Measurements from ENCODE around the gene LRRC31. TPM values are rescaled to one million over a fixed set of nuclear protein-coding genes. Genes with fewer than 3 reads are reported as not detected.

The LRRC31 gene
- total RNA-seq, 1 donor from 2014 or later = 0.07 TPM

DNA sequence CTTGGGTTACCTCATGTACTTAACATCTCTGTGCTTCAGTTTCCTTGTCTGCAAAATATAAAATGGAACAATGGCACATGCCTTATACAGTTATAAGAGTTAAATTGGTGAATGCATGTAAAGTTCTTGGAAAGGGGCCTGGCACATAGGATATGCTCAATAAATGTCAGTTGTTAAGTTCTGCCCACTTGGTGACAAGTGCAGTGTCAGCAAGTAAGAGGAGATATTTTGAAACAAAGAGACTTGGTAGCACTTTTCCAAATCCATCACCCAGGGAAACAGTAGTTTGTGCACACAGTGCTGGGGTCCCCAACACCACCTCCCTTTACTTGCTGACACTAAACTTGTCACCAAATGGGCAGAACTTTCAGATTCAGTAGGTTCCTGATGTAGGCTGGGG is 19.1 kb downstream of the LRRC31 start:
- Mint-ChIP-seq H3K27me3 (ENCODE audit: low read depth) (peaks cover 18% of the 10 kb centered on the region), H3K27ac (no peak overlapping the region), H3K4me1 (ENCODE audit: low read depth) (no peaks in the 10 kb centered on the region), H3K36me3 (ENCODE audit: low read depth) (no peaks in the 10 kb centered on the region), H3K4me3 (ENCODE audit: low read depth) (no peak overlapping the region), H3K9me3 (no peaks in the 10 kb centered on the region)
- DNase-seq (ENCODE audit: low spot score) = no peak
- intact Hi-C loops (cut with micrococcal nuclease) = no loop called here

DNA sequence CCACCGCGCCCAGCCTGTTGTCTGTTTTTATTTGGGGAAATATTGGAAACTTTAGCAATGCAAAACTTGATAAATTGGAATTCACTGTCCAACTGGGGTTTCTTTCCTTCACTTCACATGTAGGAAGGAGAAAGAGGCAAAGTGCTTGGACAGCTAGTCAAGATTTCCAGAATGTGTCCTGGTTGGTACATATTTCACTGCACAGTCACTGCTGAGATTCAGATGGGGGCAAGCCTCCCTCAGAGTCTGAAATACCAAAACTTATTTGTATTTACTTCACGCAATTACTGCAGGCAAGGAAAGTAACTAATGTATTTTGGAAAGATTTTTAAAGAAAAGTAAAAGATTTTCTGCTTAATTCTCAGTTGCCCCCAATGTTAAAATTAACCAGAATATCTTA is 21.0 kb downstream of the LRRC31 start:
- H3K4me3 Mint-ChIP-seq (ENCODE audit: low read depth) = no peak overlapping the region
- intact Hi-C loops (cut with micrococcal nuclease) = no loop called here
- DNase-seq (ENCODE audit: low spot score) = no peak
- H3K4me1 Mint-ChIP-seq (ENCODE audit: low read depth) = no peaks in the 10 kb centered on the region
- H3K27me3 Mint-ChIP-seq (ENCODE audit: low read depth) = peaks cover 17% of the 10 kb centered on the region
- H3K27ac Mint-ChIP-seq = no peak overlapping the region
- no peaks in the 10 kb centered on the region for H3K36me3 Mint-ChIP-seq (ENCODE audit: low read depth)
- no peaks in the 10 kb centered on the region for H3K9me3 Mint-ChIP-seq

DNA sequence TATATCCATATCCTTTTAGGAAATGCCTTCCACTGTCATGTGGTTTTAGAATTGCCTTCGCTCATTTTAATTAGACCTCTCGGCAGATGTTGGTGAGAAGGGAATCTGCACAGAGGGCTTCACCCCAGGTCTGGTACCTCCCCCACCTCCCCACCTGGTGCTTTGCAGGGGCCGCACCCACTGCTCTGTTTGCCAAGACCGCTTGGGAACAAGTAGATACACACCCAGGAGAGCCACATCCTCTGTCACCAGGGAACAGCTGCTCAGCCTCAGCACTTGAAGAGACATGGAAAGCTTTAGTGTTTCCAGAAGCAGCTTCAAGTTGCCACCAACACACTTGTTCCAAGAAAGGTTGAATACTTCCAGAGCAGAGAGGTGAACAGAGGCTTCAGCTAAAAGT is 21.8 kb downstream of the LRRC31 start:
- no peaks in the 10 kb centered on the region for H3K36me3 Mint-ChIP-seq (ENCODE audit: low read depth)
- H3K4me1 Mint-ChIP-seq (ENCODE audit: low read depth) = no peaks in the 10 kb centered on the region
- H3K27ac Mint-ChIP-seq = no peak overlapping the region
- intact Hi-C loops (cut with micrococcal nuclease) = no loop called here
- DNase-seq (ENCODE audit: low spot score) = no peak
- H3K27me3 Mint-ChIP-seq (ENCODE audit: low read depth) = peaks cover 20% of the 10 kb centered on the region
- no peaks in the 10 kb centered on the region for H3K9me3 Mint-ChIP-seq
- no peak overlapping the region for H3K4me3 Mint-ChIP-seq (ENCODE audit: low read depth)

DNA sequence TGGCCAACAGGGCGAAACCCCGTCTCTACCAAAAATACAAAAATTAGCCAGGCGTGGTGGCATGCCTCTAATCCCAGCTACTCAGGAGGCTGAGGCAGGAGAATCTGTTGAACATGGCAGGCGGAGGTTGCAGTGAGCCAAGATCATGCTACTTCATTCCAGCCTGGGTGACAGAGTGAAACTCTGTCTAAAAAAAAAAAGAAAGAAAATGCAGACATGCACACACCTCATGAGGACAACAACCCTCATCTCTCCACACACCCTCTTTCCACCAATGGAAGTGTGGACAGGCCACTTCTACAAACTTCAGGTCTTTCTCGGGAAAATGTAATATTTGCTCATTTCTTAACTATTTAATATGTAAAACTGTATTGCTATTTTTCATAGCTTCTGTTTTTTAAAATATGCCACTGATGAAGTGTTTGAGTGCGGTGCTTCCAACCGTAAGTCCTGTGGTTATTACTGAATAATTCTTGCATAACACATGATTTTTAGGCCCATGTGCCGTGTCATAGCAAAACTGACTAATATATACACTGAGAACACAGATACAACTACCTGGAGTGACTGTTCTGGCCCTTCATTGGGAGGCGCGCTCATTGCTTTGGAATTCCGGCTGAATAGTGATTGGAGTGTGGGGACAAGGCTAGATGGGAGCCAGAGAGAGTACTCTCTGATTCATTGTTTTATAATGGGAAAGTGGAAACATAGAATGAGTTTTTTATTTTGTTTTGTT is 23.1 kb downstream of the LRRC31 start:
- intact Hi-C loops (cut with micrococcal nuclease) = no loop called here
- Mint-ChIP-seq H3K4me3 (ENCODE audit: low read depth) (no peak overlapping the region), H3K27ac (no peak overlapping the region), H3K4me1 (ENCODE audit: low read depth) (no peaks in the 10 kb centered on the region), H3K9me3 (no peaks in the 10 kb centered on the region), H3K36me3 (ENCODE audit: low read depth) (no peaks in the 10 kb centered on the region), H3K27me3 (ENCODE audit: low read depth) (peaks cover 22% of the 10 kb centered on the region)
- DNase-seq (ENCODE audit: low spot score) = no peak

DNA sequence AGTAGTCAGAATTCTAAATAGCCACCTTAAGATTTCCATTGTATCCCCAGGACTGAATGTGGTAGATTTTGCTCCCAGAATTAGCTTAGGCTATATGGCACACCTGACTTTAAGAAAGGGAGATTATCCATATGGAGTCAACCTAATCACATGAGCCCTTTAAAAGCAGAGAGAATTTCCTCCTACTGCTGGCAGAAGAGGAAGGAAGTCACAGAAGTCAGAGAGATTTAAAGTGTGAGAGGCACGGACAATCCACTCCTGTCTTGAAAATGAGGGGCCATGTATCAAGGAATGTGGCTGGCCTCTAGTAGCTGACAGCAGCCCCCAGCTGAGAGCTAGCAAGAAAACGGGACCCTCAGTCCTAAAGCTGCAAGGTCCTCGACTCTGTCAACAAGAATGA is 26.8 kb downstream of the LRRC31 start:
- Mint-ChIP-seq H3K27me3 (ENCODE audit: low read depth) (peaks cover 29% of the 10 kb centered on the region), H3K9me3 (no peaks in the 10 kb centered on the region), H3K4me1 (ENCODE audit: low read depth) (no peaks in the 10 kb centered on the region), H3K27ac (no peak overlapping the region), H3K36me3 (ENCODE audit: low read depth) (no peaks in the 10 kb centered on the region), H3K4me3 (ENCODE audit: low read depth) (no peak overlapping the region)
- intact Hi-C loops (cut with micrococcal nuclease) = no loop called here
- DNase-seq (ENCODE audit: low spot score) = no peak

DNA sequence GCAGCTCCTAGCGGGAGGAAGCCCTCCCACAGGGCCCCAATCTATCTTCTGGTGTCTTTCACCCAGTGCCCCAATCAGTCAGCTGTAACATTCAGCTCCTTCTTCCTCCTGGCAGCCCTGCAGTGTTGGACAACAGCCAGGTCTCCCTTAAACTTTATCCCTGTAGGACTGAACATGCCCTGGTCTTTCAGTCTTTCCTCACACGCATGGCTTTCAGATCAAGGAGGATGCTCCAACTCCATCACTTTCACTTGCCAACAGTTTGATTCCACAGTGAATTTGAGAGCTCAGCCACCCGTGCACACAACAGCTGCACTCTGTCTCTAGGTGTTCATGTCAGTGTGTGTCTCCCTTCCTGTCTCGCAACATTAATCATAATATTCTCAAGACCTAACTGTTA is 28.6 kb downstream of the LRRC31 start:
- no peaks in the 10 kb centered on the region for H3K9me3 Mint-ChIP-seq
- peaks cover 29% of the 10 kb centered on the region for H3K27me3 Mint-ChIP-seq (ENCODE audit: low read depth)
- H3K36me3 Mint-ChIP-seq (ENCODE audit: low read depth) = no peaks in the 10 kb centered on the region
- no peak overlapping the region for H3K27ac Mint-ChIP-seq
- intact Hi-C loops (cut with micrococcal nuclease) = no loop called here
- H3K4me1 Mint-ChIP-seq (ENCODE audit: low read depth) = no peaks in the 10 kb centered on the region
- no peak overlapping the region for H3K4me3 Mint-ChIP-seq (ENCODE audit: low read depth)
- no peak for DNase-seq (ENCODE audit: low spot score)

DNA sequence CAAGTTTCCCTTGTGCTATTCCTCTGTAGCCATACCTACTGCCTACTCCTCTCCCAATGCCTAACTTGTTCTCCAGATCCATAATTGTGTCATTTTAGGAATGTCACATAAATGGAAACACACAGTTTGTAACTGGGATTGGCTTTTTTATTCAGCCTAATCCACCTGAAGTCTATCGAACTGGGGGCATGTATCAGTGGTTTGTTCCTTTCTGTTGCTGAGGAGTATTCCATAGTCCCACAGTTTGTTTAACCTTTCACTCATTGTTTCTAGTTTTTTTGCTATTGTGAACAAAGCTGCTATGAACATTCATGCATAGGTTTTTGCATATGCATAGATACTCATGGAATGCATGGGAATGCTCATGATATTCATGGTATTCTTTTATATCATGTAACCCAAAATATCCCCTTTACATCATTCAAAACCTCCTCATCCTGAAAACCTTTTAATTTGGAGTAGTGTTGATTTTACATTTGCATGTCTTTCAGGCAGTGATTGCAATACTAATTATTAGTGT is 31.2 kb downstream of the LRRC31 start:
- intact Hi-C loops (cut with micrococcal nuclease) = no loop called here
- Mint-ChIP-seq H3K4me3 (ENCODE audit: low read depth) (no peak overlapping the region), H3K9me3 (no peaks in the 10 kb centered on the region), H3K36me3 (ENCODE audit: low read depth) (no peaks in the 10 kb centered on the region), H3K4me1 (ENCODE audit: low read depth) (no peaks in the 10 kb centered on the region), H3K27me3 (ENCODE audit: low read depth) (peaks cover 22% of the 10 kb centered on the region), H3K27ac (no peak overlapping the region)
- no peak for DNase-seq (ENCODE audit: low spot score)

DNA sequence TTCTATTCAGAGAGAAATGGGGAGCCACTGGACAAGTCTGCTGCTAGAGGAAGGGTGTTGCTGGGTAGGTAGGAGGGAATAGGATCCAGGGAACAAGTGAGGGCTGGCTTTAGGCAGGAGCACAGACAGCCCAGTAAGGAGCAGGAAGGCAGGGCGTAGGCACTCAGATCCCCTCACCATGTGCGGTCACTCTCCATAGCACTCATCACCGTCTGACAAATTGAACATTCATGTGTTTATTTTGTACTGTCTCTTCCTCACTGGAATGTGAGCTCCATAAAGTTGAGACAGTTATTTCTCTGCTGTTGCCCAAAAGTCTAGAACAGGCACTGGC is 32.8 kb downstream of the LRRC31 start:
- Mint-ChIP-seq H3K4me3 (ENCODE audit: low read depth) (no peak overlapping the region), H3K36me3 (ENCODE audit: low read depth) (no peaks in the 10 kb centered on the region), H3K27ac (no peak overlapping the region), H3K27me3 (ENCODE audit: low read depth) (peaks cover 19% of the 10 kb centered on the region), H3K9me3 (no peaks in the 10 kb centered on the region), H3K4me1 (ENCODE audit: low read depth) (no peaks in the 10 kb centered on the region)
- DNase-seq (ENCODE audit: low spot score) = no peak
- intact Hi-C loops (cut with micrococcal nuclease) = no loop called here

DNA sequence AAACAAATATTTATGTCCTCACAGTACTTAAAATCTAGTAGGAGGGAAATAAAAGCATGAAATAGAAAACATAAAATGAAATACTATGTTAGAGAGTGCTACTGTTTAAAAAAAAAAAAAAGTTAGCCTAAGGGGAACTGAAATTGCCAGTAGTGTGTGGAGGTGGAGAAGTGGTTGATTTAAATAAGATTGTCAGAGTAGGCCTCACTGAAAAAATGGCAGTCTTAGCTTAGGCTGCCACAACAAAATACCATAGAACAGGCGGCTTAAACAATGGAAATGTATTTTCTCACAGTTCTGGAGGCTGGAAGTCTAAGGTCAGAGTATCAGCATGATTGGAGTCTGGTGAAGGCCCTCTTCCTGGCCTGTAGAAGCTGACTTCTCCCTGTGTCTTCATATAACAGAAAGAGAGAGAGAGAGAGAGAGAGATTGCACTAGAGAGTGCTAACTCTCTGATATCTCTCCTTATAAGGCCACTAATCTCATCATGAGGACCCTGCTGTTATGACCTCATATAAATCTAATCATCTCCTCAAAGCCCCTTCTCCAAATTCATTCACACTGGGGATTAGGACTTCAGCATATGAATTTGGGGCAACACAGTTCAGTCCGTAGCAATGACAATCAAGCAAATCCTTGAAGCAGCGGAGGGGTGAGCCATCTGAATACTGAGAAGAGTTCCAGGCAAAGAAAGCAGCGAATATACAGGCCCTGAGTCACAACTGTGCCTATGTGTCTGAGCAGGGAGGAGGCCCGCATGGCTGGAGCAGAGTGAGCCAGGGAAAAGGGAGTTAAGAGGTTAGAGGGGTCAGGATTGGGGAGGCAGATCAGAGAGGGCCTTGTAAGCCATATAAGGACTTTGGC is 33.4 kb downstream of the LRRC31 start:
- Mint-ChIP-seq H3K27me3 (ENCODE audit: low read depth) (peaks cover 15% of the 10 kb centered on the region), H3K27ac (no peak overlapping the region), H3K4me1 (ENCODE audit: low read depth) (no peaks in the 10 kb centered on the region)

DNA sequence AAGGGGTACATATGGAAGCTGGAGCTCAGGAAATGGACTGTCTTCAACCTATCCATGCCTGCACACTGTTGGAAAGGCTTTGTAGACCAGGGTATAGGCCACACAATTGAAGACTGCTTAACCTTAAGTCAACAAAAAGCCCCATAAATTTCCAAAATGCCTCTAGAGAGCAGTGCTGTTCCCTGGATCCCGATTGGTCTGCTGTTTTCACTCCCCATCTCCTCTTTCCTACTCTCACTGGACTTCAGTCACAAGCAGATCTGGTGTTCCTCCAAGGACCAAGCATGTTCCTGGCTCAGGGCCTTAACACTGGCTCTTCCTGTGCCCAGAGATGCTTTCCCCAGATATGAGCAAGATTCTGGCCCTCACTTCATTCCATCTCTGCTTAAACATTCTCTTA is 34.2 kb downstream of the LRRC31 start:
- Mint-ChIP-seq H3K4me1 (ENCODE audit: low read depth) (no peaks in the 10 kb centered on the region), H3K27ac (no peak overlapping the region), H3K36me3 (ENCODE audit: low read depth) (no peaks in the 10 kb centered on the region), H3K27me3 (ENCODE audit: low read depth) (peaks cover 10% of the 10 kb centered on the region), H3K4me3 (ENCODE audit: low read depth) (no peak overlapping the region), H3K9me3 (no peaks in the 10 kb centered on the region)
- DNase-seq (ENCODE audit: low spot score) = no peak
- intact Hi-C loops (cut with micrococcal nuclease) = no loop called here

More for the DNA sequence above, 33.4 kb downstream of the LRRC31 start:
- intact Hi-C loops (cut with micrococcal nuclease) = no loop called here
- Mint-ChIP-seq H3K9me3 (no peaks in the 10 kb centered on the region), H3K4me3 (ENCODE audit: low read depth) (no peak overlapping the region), H3K36me3 (ENCODE audit: low read depth) (no peaks in the 10 kb centered on the region)
- no peak for DNase-seq (ENCODE audit: low spot score)

DNA sequence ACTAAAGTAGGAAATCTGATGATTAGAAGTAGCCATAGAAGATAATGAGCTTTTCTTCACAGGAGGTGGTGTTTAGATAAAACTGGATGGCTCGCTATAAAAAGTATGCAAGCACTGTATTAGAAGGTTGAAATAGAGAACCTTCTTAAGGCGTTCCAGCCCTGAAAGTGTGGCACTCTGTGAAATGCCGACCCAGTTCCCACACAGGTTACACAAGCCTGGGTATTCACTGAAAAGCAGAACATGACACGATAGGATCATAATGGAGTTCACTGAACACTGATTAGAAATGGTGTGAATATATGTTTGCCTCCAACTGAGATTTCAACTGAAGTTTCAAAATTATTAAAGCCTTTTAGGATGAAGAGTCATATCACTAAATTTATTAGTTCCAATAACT is 42.0 kb downstream of the LRRC31 start:
- Mint-ChIP-seq H3K9me3 (no peaks in the 10 kb centered on the region), H3K4me1 (ENCODE audit: low read depth) (peaks cover 5% of the 10 kb centered on the region), H3K27me3 (ENCODE audit: low read depth) (no peaks in the 10 kb centered on the region), H3K4me3 (ENCODE audit: low read depth) (no peak overlapping the region), H3K27ac (no peak overlapping the region), H3K36me3 (ENCODE audit: low read depth) (no peaks in the 10 kb centered on the region)
- DNase-seq (ENCODE audit: low spot score) = no peak
- intact Hi-C loops (cut with micrococcal nuclease) = no loop called here

DNA sequence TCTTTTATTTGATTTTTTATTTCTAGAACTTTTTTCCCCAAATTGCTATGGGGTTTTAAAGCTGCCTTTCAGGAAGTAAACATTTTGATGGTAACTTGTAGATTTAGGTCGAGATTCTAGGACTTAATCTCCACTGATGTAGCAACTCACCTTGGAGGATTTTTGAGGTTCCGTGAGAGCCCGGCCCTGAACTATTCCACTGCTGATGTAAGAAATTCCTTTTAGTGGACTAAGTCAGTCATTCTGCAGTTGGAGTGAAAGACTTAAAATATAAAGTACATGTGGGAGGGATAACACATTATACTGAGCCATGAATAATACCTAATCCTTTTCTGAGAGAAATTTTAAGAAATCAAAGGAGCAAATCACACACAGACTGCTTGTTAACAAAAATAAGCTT is 44.4 kb downstream of the LRRC31 start:
- intact Hi-C loops (cut with micrococcal nuclease) = no loop called here
- Mint-ChIP-seq H3K9me3 (no peaks in the 10 kb centered on the region), H3K36me3 (ENCODE audit: low read depth) (no peaks in the 10 kb centered on the region), H3K27ac (no peak overlapping the region), H3K27me3 (ENCODE audit: low read depth) (peaks cover 2% of the 10 kb centered on the region), H3K4me3 (ENCODE audit: low read depth) (no peak overlapping the region), H3K4me1 (ENCODE audit: low read depth) (peaks cover 5% of the 10 kb centered on the region)
- DNase-seq (ENCODE audit: low spot score) = no peak

DNA sequence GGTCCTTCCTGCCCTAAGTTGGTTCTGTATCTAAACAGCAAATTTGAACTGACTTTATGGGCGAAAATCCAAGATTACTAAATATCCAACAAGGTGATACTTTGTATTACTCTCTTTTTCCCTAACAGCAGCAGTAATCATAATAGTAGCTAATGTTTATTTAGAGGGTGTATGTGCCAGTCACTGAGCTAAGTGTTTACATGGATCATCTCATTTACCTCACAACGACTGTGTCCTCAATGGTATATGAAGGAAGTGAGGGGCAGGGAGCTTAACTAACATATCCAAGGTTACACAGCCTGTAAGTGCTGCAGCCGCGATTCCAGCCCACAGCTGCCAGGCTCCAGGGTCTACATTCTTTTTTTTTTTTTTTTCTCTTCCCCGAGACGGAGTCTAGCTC is 46.8 kb downstream of the LRRC31 start:
- DNase-seq (ENCODE audit: low spot score) = no peak
- H3K4me1 Mint-ChIP-seq (ENCODE audit: low read depth) = no peaks in the 10 kb centered on the region
- peaks cover 17% of the 10 kb centered on the region for H3K27me3 Mint-ChIP-seq (ENCODE audit: low read depth)
- H3K27ac Mint-ChIP-seq = no peak overlapping the region
- H3K9me3 Mint-ChIP-seq = no peaks in the 10 kb centered on the region
- no peak overlapping the region for H3K4me3 Mint-ChIP-seq (ENCODE audit: low read depth)
- H3K36me3 Mint-ChIP-seq (ENCODE audit: low read depth) = no peaks in the 10 kb centered on the region
- intact Hi-C loops (cut with micrococcal nuclease) = no loop called here

Measured in activated T-helper 2 cell treated with anti-CD3 and anti-CD28 coated beads, Interferon-gamma antibody, Interleukin-2, Interleukin-4, amounts not matched to agents 10 μg/mL and 5 μg/mL and 100 μg/mL, durations not matched to agents 14 hours and 24 hours and 36 hours (primary cell).